GM18867 (cell line): Measurements from ENCODE around the gene OTOP3.
"Not testable (repeated sequence)": the region's sequence is repeated elsewhere in the genome, so short reads cannot be mapped to it uniquely, and the experiment has no call there.

ENCODE experiments used
- ATAC-seq: cut with Tn5 transposase; IDR thresholded peaks from one replicate; pipeline ENCODE4 v1.9.1; 2021; ENCODE audit warnings: mild to moderate bottlenecking, moderate library complexity; ENCODE audit not compliant: unreplicated experiment

The OTOP3 gene

GRCh38 chr17:74935585-74936469 is at the start of gene OTOP3:
OTOP3 (plus strand) TSS chr17:74935898; CDS start chr17:74935922, 24 bp downstream.
- no peak for ATAC-seq

- ATAC-seq, result no peak
Measured at GRCh38 chr17:74888469-74888868, 47.2 kb upstream of the OTOP3 start.

GRCh38 chr17:74890554-74890953 is 45.1 kb upstream of the OTOP3 start:
- no peak for ATAC-seq

- no peak for ATAC-seq
Measured at GRCh38 chr17:74892013-74892841, 43.5 kb upstream of the OTOP3 start.

GRCh38 chr17:74892974-74893911 is 42.5 kb upstream of the OTOP3 start, which contains the start of gene FADS6:
FADS6 (minus strand) TSS chr17:74893633; CDS start chr17:74893595, 38 bp downstream.
- ATAC-seq, result no peak

GRCh38 chr17:74893936-74894671 is 41.6 kb upstream of the OTOP3 start:
- no peak for ATAC-seq

GRCh38 chr17:74898376-74898946 is 37.2 kb upstream of the OTOP3 start:
- ATAC-seq, result no peak

- no peak for ATAC-seq
Measured at GRCh38 chr17:74900208-74900607, 35.5 kb upstream of the OTOP3 start.

GRCh38 chr17:74901353-74902135 is 34.2 kb upstream of the OTOP3 start:
- no peak for ATAC-seq

- no peak for ATAC-seq
Measured at GRCh38 chr17:74903034-74903433, 32.7 kb upstream of the OTOP3 start.

- ATAC-seq, result no peak
Measured at GRCh38 chr17:74903671-74904070, 32.0 kb upstream of the OTOP3 start.

GRCh38 chr17:74904687-74905409 is 30.9 kb upstream of the OTOP3 start:
- ATAC-seq, result no peak

- ATAC-seq, result not testable (repeated sequence)
Measured at GRCh38 chr17:74906214-74906793, 29.4 kb upstream of the OTOP3 start.

GRCh38 chr17:74907012-74907411 is 28.7 kb upstream of the OTOP3 start:
- ATAC-seq, result no peak

- not testable (repeated sequence) for ATAC-seq
Measured at GRCh38 chr17:74909097-74909496, 26.6 kb upstream of the OTOP3 start.

- ATAC-seq, result not testable (repeated sequence)
Measured at GRCh38 chr17:74911423-74911822, 24.3 kb upstream of the OTOP3 start.

- ATAC-seq, result no peak
Measured at GRCh38 chr17:74916136-74916850, 19.4 kb upstream of the OTOP3 start.
